UCSD-AML1 (cell line): ENCODE measurements around the gene PPHLN1.
A peak's percentile ranks its signal among the peaks of the same experiment; 100 is the strongest.

ENCODE experiments used
- DNase-seq: peaks from one replicate; lab custom pipeline; 2025; ENCODE audit not compliant: unreplicated experiment; lab: John Stamatoyannopoulos, UW

The PPHLN1 gene

GRCh38 chr12:42432517-42433140 is 106.7 kb downstream of the PPHLN1 start:
- DNase-seq: no peak

- DNase-seq: no peak
These were observed 114.6 kb downstream of the PPHLN1 start for GRCh38 chr12:42440608-42441007.

GRCh38 chr12:42442311-42442759 is 116.4 kb downstream of the PPHLN1 start:
- no peak for DNase-seq

- no peak for DNase-seq
These were observed 116.9 kb downstream of the PPHLN1 start for GRCh38 chr12:42442888-42443287.

GRCh38 chr12:42444192-42444943 is 118.4 kb downstream of the PPHLN1 start:
- DNase-seq: no peak

- DNase-seq: no peak
These were observed 119.9 kb downstream of the PPHLN1 start for GRCh38 chr12:42445891-42446290.

GRCh38 chr12:42446761-42447160 is 120.8 kb downstream of the PPHLN1 start:
- no peak for DNase-seq

- DNase-seq: no peak
These were observed 121.4 kb downstream of the PPHLN1 start for GRCh38 chr12:42447371-42447786.

GRCh38 chr12:42448841-42449240 is 122.9 kb downstream of the PPHLN1 start:
- DNase-seq: no peak

GRCh38 chr12:42450248-42450647 is 124.3 kb downstream of the PPHLN1 start:
- DNase-seq: peak; percentile 14

- no peak for DNase-seq
These were observed 132.6 kb downstream of the PPHLN1 start for GRCh38 chr12:42458575-42458974.

GRCh38 chr12:42459336-42459847 is 133.4 kb downstream of the PPHLN1 start:
- DNase-seq: no peak

GRCh38 chr12:42462486-42462885 is 136.5 kb downstream of the PPHLN1 start:
- DNase-seq: peak; percentile 20

GRCh38 chr12:42463671-42464070 is 137.7 kb downstream of the PPHLN1 start:
- no peak for DNase-seq

GRCh38 chr12:42468341-42468821 is 142.4 kb downstream of the PPHLN1 start:
- DNase-seq: peak; percentile 43

- DNase-seq: no peak
These were observed 143.0 kb downstream of the PPHLN1 start for GRCh38 chr12:42468921-42469320.

GRCh38 chr12:42469355-42470175 is 143.6 kb downstream of the PPHLN1 start:
- DNase-seq: peak; percentile 14

- no peak for DNase-seq
These were observed 146.4 kb downstream of the PPHLN1 start for GRCh38 chr12:42472376-42472775.

GRCh38 chr12:42473130-42473529 is 147.2 kb downstream of the PPHLN1 start:
- DNase-seq: no peak

GRCh38 chr12:42473561-42473960 is 147.6 kb downstream of the PPHLN1 start:
- no peak for DNase-seq

GRCh38 chr12:42474391-42474790 is 148.4 kb downstream of the PPHLN1 start:
- DNase-seq: no peak
